GM19468 (cell line): ENCODE data around the gene DENND10.

ENCODE experiments used
- ATAC-seq: cut with Tn5 transposase; IDR thresholded peaks from one replicate; pipeline ENCODE4 v1.9.1; 2021; ENCODE audit warnings: mild to moderate bottlenecking, moderate library complexity, moderate number of reproducible peaks; ENCODE audit not compliant: unreplicated experiment; ENCODE audit errors: extremely low read depth

DENND10 gene

GRCh38 chr10:119103903-119104653 is at the start of gene DENND10:
Gene DENND10 (plus strand): TSS chr10:119104113. CDS start chr10:119104143, 30 bp downstream.
- ATAC-seq, result peak; percentile 79

- no peak for ATAC-seq
These were observed 48.4 kb upstream of the DENND10 start for GRCh38 chr10:119055472-119055871.

- ATAC-seq, result no peak
These were observed 45.9 kb upstream of the DENND10 start for GRCh38 chr10:119058010-119058409.

- no peak for ATAC-seq
These were observed 44.4 kb upstream of the DENND10 start for GRCh38 chr10:119059557-119059956.

- ATAC-seq, result no peak
These were observed 43.8 kb upstream of the DENND10 start for GRCh38 chr10:119060107-119060506.

- no peak for ATAC-seq
These were observed 42.6 kb upstream of the DENND10 start for GRCh38 chr10:119061352-119061751.

GRCh38 chr10:119061926-119062325 is 42.0 kb upstream of the DENND10 start:
- no peak for ATAC-seq

GRCh38 chr10:119070395-119071165 is 33.3 kb upstream of the DENND10 start:
- ATAC-seq, result no peak

GRCh38 chr10:119073584-119073983 is 30.3 kb upstream of the DENND10 start:
- ATAC-seq, result no peak

GRCh38 chr10:119078422-119079179 is 25.3 kb upstream of the DENND10 start:
- ATAC-seq, result no peak

GRCh38 chr10:119079599-119080520 is 24.1 kb upstream of the DENND10 start:
- peak; percentile 21 for ATAC-seq

- peak; percentile 78 for ATAC-seq
These were observed 23.2 kb upstream of the DENND10 start, which contains the start of gene EIF3A for GRCh38 chr10:119080521-119081259. Gene EIF3A (minus strand): TSS chr10:119080817. CDS start chr10:119080676, 141 bp downstream.

GRCh38 chr10:119084896-119085295 is 19.0 kb upstream of the DENND10 start:
- no peak for ATAC-seq

- no peak for ATAC-seq
These were observed 16.5 kb upstream of the DENND10 start for GRCh38 chr10:119087271-119087882.

- ATAC-seq, result no peak
These were observed 13.7 kb upstream of the DENND10 start for GRCh38 chr10:119090026-119090795.

- no peak for ATAC-seq
These were observed 12.9 kb upstream of the DENND10 start for GRCh38 chr10:119090968-119091367.

- no peak for ATAC-seq
These were observed 8.3 kb upstream of the DENND10 start for GRCh38 chr10:119095640-119096039.
